Right lobe of liver (tissue), 6 donors: ENCODE measurements around the gene MYO3B. TPM values are rescaled to one million over a fixed set of nuclear protein-coding genes. Genes with fewer than 3 reads are reported as not detected.
"Not testable (repeated sequence)": the region's sequence is repeated elsewhere in the genome, so short reads cannot be mapped to it uniquely, and the experiment has no call there.

Experiments used
- ATAC-seq, 4 donors: fragments of 200-7000 bp; cut with Tn5 transposase; one replicate each; pipeline ENCODE4 v1.9.1; 2020; ENCODE audit warnings: mild to moderate bottlenecking in 4 of 4, moderate library complexity in 4 of 4
- DNase-seq, 3 donors: peaks; one replicate each; pipeline ENCODE4 v3.0.0-alpha.2; 2020
- H3K27ac ChIP-seq, 3 donors: fragments of 200-600 bp; one replicate each; pipeline ENCODE4 v1.8.0; 2022
- H3K27me3 ChIP-seq, 2 donors: fragments of 200-600 bp; one replicate each; pipeline ENCODE4 v1.8.0; 2022
- H3K36me3 ChIP-seq, 4 donors: fragments of 200-600 bp; sonication (generic) in 1 of 4; one replicate each; pipeline versions ENCODE4 v1.5.1 to v1.8.0; 2017 to 2022; ENCODE audit warnings: control low read depth in 1 of 4
- H3K4me1 ChIP-seq, 4 donors: fragments of 200-600 bp; sonication (generic) in 1 of 4; one replicate each; pipeline versions ENCODE4 v1.5.1 to v1.8.0; 2017 to 2022; ENCODE audit warnings: control low read depth in 1 of 4
- H3K4me3 ChIP-seq, 3 donors: fragments of 200-600 bp; one replicate each; pipeline ENCODE4 v1.8.0; 2022
- H3K9me3 ChIP-seq, 4 donors: fragments of 200-600 bp; sonication (generic) in 1 of 4; one replicate each; pipeline versions ENCODE4 v1.5.1 to v1.8.0; 2017 to 2022; ENCODE audit warnings: control low read depth in 1 of 4
- POLR2A ChIP-seq: fragments of 450-650 bp; IDR thresholded peaks from one replicate; pipeline ENCODE4 v1.6.1; 2017; ENCODE audit warnings: antibody characterized with exemption, mild to moderate bottlenecking
- whole genome bisulfite sequencing: methylation state at CpG from one replicate; pipeline ENCODE4 v1.1.6; 2018; ENCODE audit warnings: low coverage, low lambda C conversion rate; ENCODE audit not compliant: insufficient coverage; ENCODE audit errors: missing lambda C conversion rate; 5-methylcytosine and 5-hydroxymethylcytosine counted together
- intact Hi-C, 2 donors: fragments of 100-400 bp; cut with DNase I; formaldehyde crosslinking; loops; one replicate each; pipeline versions ENCODE4 v1.11.2 to v1.14.1; 2022
- total RNA-seq, 6 experiments: library from RNA; depleted of rRNA in 2 of 6; stranded (reverse); fragments of >200 nt in 2 of 6; fragmentation: NEBNext Ultra II Directional in 3 of 6; extraction: Animal tissue kit (Norgen Biotek cat#: 25700) in 3 of 6; gene quantifications; one replicate each; pipeline versions ENCODE4 v1.1.0 to v1.2.4, GENCODE V29; 2016 to 2023
- TF ChIP-seq, protein P1 (sequence below), 4 donors: fragments of 200-600 bp in 3 of 4; fragments of 450-650 bp in 1 of 4; IDR thresholded peaks; one replicate each; pipeline versions ENCODE4 v1.5.1 to v1.8.0; 2016 to 2022; ENCODE audit warnings: antibody characterized with exemption in 4 of 4, mild to moderate bottlenecking in 2 of 4
- donor health status: DM: no; HTN: yes; CAD: no.
- donor health status: DM: no; HTN: no; CAD: no.
- donor health status: DM: no; HTN: no; CAD: no.
- donor health status: DM: no; HTN: yes; CAD: no.
- donor health status: DM: no; HTN: yes; CAD: no.

Gene MYO3B
- total RNA-seq, 6 experiments from 2014 or later = 0.18 to 0.25 TPM; not detected in 4

DNA sequence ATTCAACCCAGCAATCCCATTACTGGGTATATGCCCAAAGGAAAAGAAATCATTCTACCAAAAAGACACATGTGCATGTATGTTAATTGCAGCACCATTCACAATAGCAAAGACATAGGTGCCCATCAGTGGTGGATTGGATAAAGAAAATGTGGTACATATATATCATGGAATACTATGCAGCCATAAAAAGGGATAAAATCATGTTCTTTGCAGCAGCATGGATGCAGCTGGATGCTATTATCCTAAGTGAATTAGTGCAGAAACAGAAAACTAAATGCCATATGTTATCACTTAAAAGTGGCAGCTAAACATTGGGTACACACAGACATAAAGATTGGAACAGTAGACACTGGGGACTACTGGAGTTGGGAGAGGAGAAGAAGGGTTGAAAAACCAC is 82.2 kb downstream of the MYO3B start:
- Histone ChIP-seq H3K27ac (no peak overlapping the region), H3K27me3 (no peaks in the 10 kb centered on the region), H3K4me3 (no peak overlapping the region), H3K36me3 (no peaks in the 10 kb centered on the region), H3K4me1 (no peaks in the 10 kb centered on the region), H3K9me3 (no peaks in the 10 kb centered on the region)
- intact Hi-C loops = no loop called here
- ATAC-seq (no peak), DNase-seq (no peak)
- no peak for TF ChIP-seq POLR2A
- TF ChIP-seq, protein P1, sequence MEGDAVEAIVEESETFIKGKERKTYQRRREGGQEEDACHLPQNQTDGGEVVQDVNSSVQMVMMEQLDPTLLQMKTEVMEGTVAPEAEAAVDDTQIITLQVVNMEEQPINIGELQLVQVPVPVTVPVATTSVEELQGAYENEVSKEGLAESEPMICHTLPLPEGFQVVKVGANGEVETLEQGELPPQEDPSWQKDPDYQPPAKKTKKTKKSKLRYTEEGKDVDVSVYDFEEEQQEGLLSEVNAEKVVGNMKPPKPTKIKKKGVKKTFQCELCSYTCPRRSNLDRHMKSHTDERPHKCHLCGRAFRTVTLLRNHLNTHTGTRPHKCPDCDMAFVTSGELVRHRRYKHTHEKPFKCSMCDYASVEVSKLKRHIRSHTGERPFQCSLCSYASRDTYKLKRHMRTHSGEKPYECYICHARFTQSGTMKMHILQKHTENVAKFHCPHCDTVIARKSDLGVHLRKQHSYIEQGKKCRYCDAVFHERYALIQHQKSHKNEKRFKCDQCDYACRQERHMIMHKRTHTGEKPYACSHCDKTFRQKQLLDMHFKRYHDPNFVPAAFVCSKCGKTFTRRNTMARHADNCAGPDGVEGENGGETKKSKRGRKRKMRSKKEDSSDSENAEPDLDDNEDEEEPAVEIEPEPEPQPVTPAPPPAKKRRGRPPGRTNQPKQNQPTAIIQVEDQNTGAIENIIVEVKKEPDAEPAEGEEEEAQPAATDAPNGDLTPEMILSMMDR (IDR thresholded peaks at IDR 0.05) = no peak

DNA sequence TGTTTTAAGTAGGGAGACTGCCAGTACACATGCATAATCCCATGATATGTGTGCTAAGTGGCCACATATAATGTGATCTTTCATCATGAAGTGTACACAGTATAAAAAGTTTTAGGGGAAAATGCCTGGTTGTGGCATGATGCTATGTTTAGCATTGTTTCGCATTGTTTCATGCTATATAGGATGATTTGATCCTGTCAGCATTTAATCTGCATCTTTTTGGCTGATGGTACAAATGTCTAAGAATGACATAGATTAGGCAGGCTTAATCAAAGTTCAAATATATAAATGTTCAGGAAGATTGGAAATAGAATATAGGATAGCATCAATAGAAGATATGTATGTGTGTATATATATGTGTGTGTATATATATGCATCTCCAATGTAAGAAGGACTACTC is 83.6 kb downstream of the MYO3B start:
- H3K4me1 ChIP-seq = no peaks in the 10 kb centered on the region

DNA sequence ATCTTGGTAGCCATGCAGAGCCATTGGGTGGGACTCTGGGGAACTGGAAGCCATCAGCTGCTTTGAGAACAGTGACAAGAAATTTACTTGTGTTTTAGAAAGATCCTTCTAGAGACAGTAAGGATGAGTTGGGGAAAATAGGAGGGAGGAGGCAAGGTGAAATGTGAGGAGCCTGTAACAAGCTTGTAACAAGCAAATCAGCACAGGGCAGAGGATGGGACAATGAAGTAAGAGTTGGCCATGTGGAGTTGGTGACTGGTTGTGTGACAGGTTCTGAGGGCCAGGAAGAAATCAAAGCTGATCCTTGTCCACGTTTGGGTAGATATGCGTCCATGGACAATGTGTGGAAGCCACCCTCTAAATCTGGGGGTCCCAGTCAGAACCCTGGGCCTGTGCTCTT is 84.4 kb downstream of the MYO3B start:
- Histone ChIP-seq H3K9me3 (no peaks in the 10 kb centered on the region), H3K4me1 (no peaks in the 10 kb centered on the region), H3K4me3 (no peak overlapping the region), H3K36me3 (no peaks in the 10 kb centered on the region), H3K27me3 (no peaks in the 10 kb centered on the region), H3K27ac (no peak overlapping the region)
- 69% methylated on average over 2 of the region's 2 CpGs for WGBS
- no peak for TF ChIP-seq POLR2A
- TF ChIP-seq, protein P1 (IDR thresholded peaks at IDR 0.05) = no peak
- intact Hi-C loops = no loop called here
- DNase-seq (no peak), ATAC-seq (no peak)

More for the DNA sequence above, 83.6 kb downstream of the MYO3B start:
- no peak for TF ChIP-seq POLR2A
- TF ChIP-seq, protein P1 (IDR thresholded peaks at IDR 0.05) = no peak
- intact Hi-C loops = no loop called here
- no peaks in the 10 kb centered on the region for H3K9me3 ChIP-seq
- H3K27ac ChIP-seq = no peak overlapping the region
- H3K4me3 ChIP-seq = no peak overlapping the region
- no peaks in the 10 kb centered on the region for H3K36me3 ChIP-seq
- ATAC-seq (no peak), DNase-seq (no peak)
- H3K27me3 ChIP-seq = no peaks in the 10 kb centered on the region
- 58% methylated on average over 1 of the region's 1 CpG for WGBS

DNA sequence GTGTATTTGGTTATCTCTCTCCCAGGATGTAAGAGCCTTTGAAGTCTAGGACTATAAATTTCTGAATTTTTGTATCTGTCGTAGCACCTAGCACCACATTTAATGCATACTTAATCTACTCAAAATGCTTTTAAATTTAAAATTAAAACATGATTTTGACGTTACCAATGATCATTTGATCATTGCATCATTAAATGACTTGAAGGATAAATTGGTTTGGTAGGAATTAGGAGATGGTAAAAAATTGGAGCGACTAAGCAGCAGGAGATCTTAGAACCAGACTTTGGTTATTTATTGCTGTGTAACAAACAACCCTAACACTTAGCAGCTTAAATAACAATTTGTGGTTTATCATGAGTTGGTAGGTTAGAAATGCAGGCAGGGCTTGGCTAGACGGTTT is 84.9 kb downstream of the MYO3B start:
- 56% methylated on average over 4 of the region's 4 CpGs for WGBS
- Histone ChIP-seq H3K27me3 (no peaks in the 10 kb centered on the region), H3K27ac (no peak overlapping the region), H3K9me3 (no peaks in the 10 kb centered on the region), H3K36me3 (no peaks in the 10 kb centered on the region), H3K4me3 (no peak overlapping the region), H3K4me1 (no peaks in the 10 kb centered on the region)
- intact Hi-C loops = no loop called here
- TF ChIP-seq, protein P1 (IDR thresholded peaks at IDR 0.05) = no peak
- no peak for TF ChIP-seq POLR2A
- ATAC-seq (no peak), DNase-seq (no peak)

DNA sequence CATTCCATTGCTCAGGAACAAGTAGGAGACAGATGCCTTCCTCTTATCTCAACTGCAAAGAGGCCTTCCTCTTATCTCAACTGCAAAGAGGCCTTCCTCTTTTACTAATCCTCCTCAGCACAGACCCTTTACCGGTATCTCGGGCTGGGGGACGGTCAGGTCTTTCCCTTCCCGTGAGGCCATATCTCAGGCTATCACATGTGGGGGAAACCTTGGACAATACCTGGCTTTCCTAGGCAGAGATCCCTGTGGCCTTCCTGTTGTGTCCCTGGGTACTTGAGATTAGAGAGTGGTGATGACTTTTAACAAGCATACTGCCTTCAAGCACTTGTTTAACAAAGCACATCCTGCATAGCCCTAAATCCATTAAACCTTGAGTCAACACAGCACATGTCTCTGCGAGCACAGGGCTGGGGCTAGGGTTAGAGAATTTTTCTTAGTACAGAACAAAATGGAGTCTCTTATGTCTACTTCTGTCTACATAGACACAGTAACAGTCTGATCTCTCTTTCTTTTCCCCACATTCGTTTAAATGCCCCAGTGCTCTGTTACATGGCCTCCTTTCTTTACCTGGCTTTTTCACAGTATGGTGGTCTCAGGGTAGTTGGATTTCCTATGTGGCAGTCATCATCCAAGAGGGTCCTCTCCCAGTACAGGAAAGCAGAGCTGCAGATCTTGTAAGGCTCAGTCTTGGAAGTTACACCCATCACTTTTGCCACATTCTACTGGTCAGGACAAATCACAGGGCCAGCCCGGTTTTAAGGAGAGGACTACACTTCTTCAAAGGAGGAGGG is 86.0 kb downstream of the MYO3B start:
- H3K27me3 ChIP-seq, H3K4me1 ChIP-seq, intact Hi-C loops, DNase-seq, H3K9me3 ChIP-seq, H3K4me3 ChIP-seq, H3K27ac ChIP-seq, H3K36me3 ChIP-seq, ATAC-seq: not testable (repeated sequence)
- 43% methylated on average over 6 of the region's 7 CpGs for WGBS
